ENCODE data around the gene ALOX15. TPM values are rescaled to one million over a fixed set of nuclear protein-coding genes. Genes with fewer than 3 reads are reported as not detected.

Gene ALOX15
- total RNA-seq, 4 donors from 2014 or later, result 0.30 TPM; not detected in 3

GRCh38 chr17:4583206-4583605 is 58.3 kb downstream of the ALOX15 start:
- Histone ChIP-seq H3K4me1 (peaks cover 6 to 31% (median 12%) of the 10 kb centered on the region in 3 donors), H3K9me3 (no peaks in the 10 kb centered on the region), H3K27me3 (peaks cover 0 to 74% (median 11%) of the 10 kb centered on the region in 4 donors), H3K4me3 (no peak overlapping the region), H3K36me3 (no peaks in the 10 kb centered on the region), H3K27ac (peak overlapping the region in 1 of 4 donors; percentile 87)
- no peak for DNase-seq
- 79 to 80% methylated on average over 2 of the region's 3 CpGs for WGBS, 2 donors
- intact Hi-C loops (cut with DNase I), result no loop called here
- no peak for TF ChIP-seq POLR2A (IDR thresholded peaks at IDR 0.05)
- no peak for TF ChIP-seq CTCF (IDR thresholded peaks at IDR 0.05)

GRCh38 chr17:4582691-4583090 is 58.8 kb downstream of the ALOX15 start:
- TF ChIP-seq POLR2A (IDR thresholded peaks at IDR 0.05), result no peak
- TF ChIP-seq CTCF (IDR thresholded peaks at IDR 0.05), result no peak

DNA sequence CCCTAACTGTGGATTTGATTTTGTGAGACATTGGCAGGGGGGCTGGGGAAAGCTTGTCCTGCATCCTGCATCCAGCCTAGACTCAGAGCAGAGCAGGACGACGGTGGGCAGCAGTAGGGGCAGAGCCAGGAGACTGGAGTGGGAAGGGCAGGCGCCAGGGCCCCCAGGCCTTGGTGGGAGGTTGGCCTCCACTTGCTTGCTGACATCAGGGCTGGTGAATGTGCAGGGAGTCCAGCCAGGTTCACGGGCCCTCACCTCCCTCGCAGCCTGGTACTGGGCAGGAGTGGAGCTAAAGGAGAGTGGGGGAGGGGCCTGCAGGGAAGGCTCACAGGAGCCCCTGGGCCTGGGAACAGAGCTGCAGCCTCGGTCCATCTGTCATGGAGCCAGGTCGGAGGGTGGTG is 59.4 kb downstream of the ALOX15 start:
- peaks cover 0 to 67% (median 11%) of the 10 kb centered on the region in 4 donors for H3K27me3 ChIP-seq
- no peaks in the 10 kb centered on the region for H3K36me3 ChIP-seq
- no peak overlapping the region for H3K4me3 ChIP-seq
- peaks cover 6 to 31% (median 12%) of the 10 kb centered on the region in 3 donors for H3K4me1 ChIP-seq
- intact Hi-C loops (cut with DNase I), result no loop called here
- no peak for DNase-seq
- no peaks in the 10 kb centered on the region for H3K9me3 ChIP-seq
- H3K27ac ChIP-seq, result no peak overlapping the region
- WGBS, 2 donors, result 62 to 72% methylated on average over 5 to 6 of the region's 7 CpGs
- TF ChIP-seq CTCF (IDR thresholded peaks at IDR 0.05) (no peak), POLR2A (IDR thresholded peaks at IDR 0.05) (no peak)

More at GRCh38 chr17:4582691-4583090, 58.8 kb downstream of the ALOX15 start:
- intact Hi-C loops (cut with DNase I), result no loop called here
- Histone ChIP-seq H3K27me3 (peaks cover 0 to 71% (median 11%) of the 10 kb centered on the region in 4 donors), H3K4me1 (peaks cover 6 to 31% (median 12%) of the 10 kb centered on the region in 3 donors), H3K27ac (no peak overlapping the region), H3K9me3 (no peaks in the 10 kb centered on the region), H3K36me3 (no peaks in the 10 kb centered on the region), H3K4me3 (no peak overlapping the region)
- WGBS, 2 donors, result no CpG with 5 or more reads among the region's 8 CpGs
- DNase-seq, result no peak

Small RNAs within 50 kb of the gene (small RNA-seq; reads per million reads assigned to genes)
- gene RNU6-955P, result 0 reads per million in 4 donors

Other genes with a start within 250 kb of the ALOX15 start
- gene SPNS3, start 207.7 kb downstream of the ALOX15 start, total RNA-seq, result under 1 TPM in 1 of 4 donors, not detected in 3; 0.27 TPM
- 10 to 100 TPM; 36.8 to 66.6 (median 47.6) TPM for gene SPNS2, start 142.8 kb downstream of the ALOX15 start, total RNA-seq
- 10 to 100 TPM; 32.4 to 70.0 (median 54.4) TPM for gene MYBBP1A, start 86.3 kb downstream of the ALOX15 start, total RNA-seq
- gene GGT6, start 81.1 kb downstream of the ALOX15 start, total RNA-seq, result 100 to 1,000 TPM in 1 of 4 donors, 10 to 100 TPM in 3; 46.0 to 141 (median 68.5) TPM
- under 1 TPM; 0.41 to 0.76 (median 0.69) TPM for gene SMTNL2, start 57.1 kb downstream of the ALOX15 start, total RNA-seq
- gene PELP1, start 62.5 kb upstream of the ALOX15 start, total RNA-seq, result 10 to 100 TPM; 10.3 to 25.0 (median 14.7) TPM
- 10 to 100 TPM in 2 of 4 donors, 1 to 10 TPM in 2; 4.4 to 24.8 (median 10.1) TPM for gene ARRB2, start 69.0 kb upstream of the ALOX15 start, total RNA-seq
- gene MED11, start 89.8 kb upstream of the ALOX15 start, total RNA-seq, result 10 to 100 TPM; 17.3 to 45.3 (median 29.7) TPM
- gene ZMYND15, start 98.2 kb upstream of the ALOX15 start, total RNA-seq, result 1 to 10 TPM in 2 of 4 donors, not detected in 2; 1.1 to 1.7 TPM
- gene CXCL16, start 98.2 kb upstream of the ALOX15 start, total RNA-seq, result 10 to 100 TPM; 15.2 to 28.2 (median 19.5) TPM
- not detected for gene TM4SF5, start 130.2 kb upstream of the ALOX15 start, total RNA-seq
- 1 to 10 TPM in 3 of 4 donors, not detected in 1; 1.3 to 5.2 (median 1.5) TPM for gene VMO1, start 144.7 kb upstream of the ALOX15 start, total RNA-seq
- 1 to 10 TPM in 3 of 4 donors, not detected in 1; 1.1 to 2.0 (median 1.1) TPM for gene GLTPD2, start 147.3 kb upstream of the ALOX15 start, total RNA-seq
- 100 to 1,000 TPM; 154 to 216 (median 201) TPM for gene PSMB6, start 154.5 kb upstream of the ALOX15 start, total RNA-seq
- 100 to 1,000 TPM in 1 of 4 donors, 10 to 100 TPM in 3; 38.7 to 114 (median 86.7) TPM for gene PLD2, start 165.5 kb upstream of the ALOX15 start, total RNA-seq
- gene MINK1, start 191.7 kb upstream of the ALOX15 start, total RNA-seq, result 100 to 1,000 TPM in 3 of 4 donors, 10 to 100 TPM in 1; 50.1 to 156 (median 117) TPM

Data from esophagus squamous epithelium (tissue), 5 donors.